SK-N-MC (cell line): Measurements from ENCODE around the gene TMPRSS4.

Experiments
- DNase-seq: peaks from one replicate; pipeline ENCODE4 v3.0.0-alpha.2; 2011; ENCODE audit warnings: low read depth, low spot score
- H3K27ac ChIP-seq: fragments of 200-600 bp; sonication (generic); 2 replicates; pipeline ENCODE4 v1.5.1; 2016; ENCODE audit warnings: mixed run types
- H3K36me3 ChIP-seq: fragments of 200-600 bp; sonication (generic); 2 replicates; pipeline ENCODE4 v1.6.1; 2017; ENCODE audit warnings: antibody characterized with exemption, low read length, mixed read lengths; ENCODE audit not compliant: insufficient read depth
- H3K4me3 ChIP-seq: fragments of 200-600 bp; sonication (generic); 2 replicates; pipeline ENCODE4 v1.5.1; 2016
- H3K9ac ChIP-seq: fragments of 200-600 bp; sonication (generic); 2 replicates; pipeline ENCODE4 v1.8.0; 2017; ENCODE audit warnings: mixed run types, mixed read lengths; ENCODE audit not compliant: insufficient read length
- H3K9me3 ChIP-seq: fragments of 200-600 bp; sonication (generic); 2 replicates; pipeline ENCODE4 v1.6.1; 2017; ENCODE audit warnings: low read depth, mild to moderate bottlenecking, antibody characterized with exemption, low read length, moderate library complexity, mixed read lengths
- EZH2 ChIP-seq: fragments of 200-600 bp; sonication (generic); IDR thresholded peaks from one replicate; pipeline ENCODE4 v1.6.1; 2017; ENCODE audit warnings: antibody characterized with exemption
- FOXP2 ChIP-seq: optimal IDR thresholded peaks from 2 replicates; pipeline ENCODE3; 2011; ENCODE audit warnings: mild to moderate bottlenecking, moderate library complexity; ENCODE audit not compliant: insufficient read depth; ENCODE audit errors: extremely low read length, control extremely low read depth
- POLR2AphosphoS5 ChIP-seq: IDR thresholded peaks from 2 replicates; pipeline ENCODE4 v1.6.1; 2012; ENCODE audit warnings: mild to moderate bottlenecking, low read depth, low read length, borderline replicate concordance

Gene TMPRSS4

DNA sequence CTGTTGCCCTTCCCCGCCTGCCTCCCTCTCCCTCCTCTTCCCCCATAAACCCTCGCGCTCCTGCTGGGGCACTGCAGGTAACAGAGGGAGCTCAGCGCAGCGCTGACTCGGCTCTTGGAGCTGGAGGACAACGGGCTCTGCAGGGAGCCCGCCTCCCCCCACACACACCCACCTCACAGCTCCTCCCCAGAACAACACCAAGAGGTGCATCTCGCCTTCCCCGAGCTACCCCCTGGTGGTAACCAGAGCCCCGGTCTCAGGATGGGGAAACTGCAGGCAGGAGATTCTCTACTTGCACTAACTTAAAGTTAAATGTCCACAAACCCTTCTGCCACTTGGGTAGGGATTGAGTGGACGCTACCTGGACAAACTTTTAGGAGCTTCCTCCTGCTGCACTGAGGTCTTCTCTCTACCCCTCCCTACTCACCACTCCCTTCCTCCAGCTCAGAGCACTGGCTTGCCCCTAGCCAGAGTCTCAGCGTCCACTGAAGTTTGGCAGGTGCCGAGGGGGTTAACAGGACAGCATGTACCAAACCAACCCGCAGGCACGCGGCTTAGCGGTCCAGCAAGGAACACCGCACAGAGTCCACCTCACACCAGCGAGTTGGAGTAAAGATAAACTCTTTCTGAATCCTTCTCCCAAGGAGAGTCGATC, 79.8 kb downstream of the TMPRSS4 start:
- Histone ChIP-seq H3K36me3 (no peaks in the 10 kb centered on the region), H3K4me3 (no peak overlapping the region; the same call in 1 of the 2 replicates), H3K9me3 (no peaks in the 10 kb centered on the region), H3K9ac (no peak overlapping the region), H3K27ac (no peak overlapping the region)
- no peak for TF ChIP-seq FOXP2
- no peak for TF ChIP-seq POLR2AphosphoS5
- TF ChIP-seq EZH2: no peak
- no peak for DNase-seq

DNA sequence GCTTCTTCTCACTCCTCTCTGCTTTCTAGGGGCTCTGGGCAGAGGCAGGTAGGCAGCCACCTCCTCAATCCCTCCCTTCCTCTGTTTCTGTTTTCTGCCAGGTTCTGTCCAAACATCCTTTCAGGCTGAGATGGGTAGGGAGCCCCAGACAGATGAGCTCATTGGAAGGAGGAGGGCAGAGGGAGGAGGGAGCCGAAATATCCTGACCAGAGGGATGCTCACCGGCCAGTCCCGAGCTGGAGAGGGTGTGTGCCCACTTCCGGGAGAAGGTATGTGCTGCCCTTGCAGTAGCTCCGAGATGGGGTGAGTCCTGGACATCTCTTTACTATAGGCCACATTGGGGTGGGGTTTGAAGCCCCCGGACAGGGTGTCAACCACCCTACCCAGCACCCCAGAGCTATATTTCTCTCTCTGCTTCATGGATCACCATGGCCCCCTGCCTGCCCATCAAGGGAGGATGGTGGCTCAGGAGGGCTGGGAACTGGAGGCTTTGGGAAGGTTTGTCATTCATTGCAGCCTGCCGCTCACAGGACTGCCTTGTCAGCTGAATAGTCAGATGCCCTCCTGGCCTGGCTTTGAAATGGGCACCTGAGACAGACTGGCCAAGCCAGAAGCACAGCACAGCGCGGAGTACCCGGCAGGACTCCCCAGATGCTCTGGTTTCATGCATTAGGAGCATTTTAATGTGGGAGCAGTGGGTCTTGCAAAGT, 80.5 kb downstream of the TMPRSS4 start:
- H3K4me3 ChIP-seq: no peak overlapping the region
- no peak overlapping the region for H3K27ac ChIP-seq

DNA sequence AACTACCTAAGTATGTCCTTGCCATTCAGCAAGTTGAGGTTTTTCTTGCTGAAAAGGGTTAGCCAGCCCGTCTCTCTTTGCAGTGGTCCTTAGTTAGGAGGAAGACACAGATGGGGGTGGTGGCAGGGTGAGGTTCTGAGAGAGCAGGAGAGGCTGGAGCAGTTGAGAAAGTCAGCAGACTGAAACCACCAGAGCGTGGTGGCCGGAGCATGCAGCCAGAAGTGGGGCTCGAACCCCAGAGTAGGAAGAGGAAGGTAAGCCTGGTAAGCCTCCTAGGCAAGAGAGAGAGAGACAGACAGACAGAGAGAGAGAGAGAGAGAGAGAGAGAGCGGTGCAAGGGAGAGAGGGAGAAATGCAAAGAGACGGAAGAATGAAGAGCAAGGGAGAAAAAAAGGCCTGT, 84.9 kb downstream of the TMPRSS4 start:
- Histone ChIP-seq H3K9me3 (no peaks in the 10 kb centered on the region), H3K4me3 (no peak overlapping the region), H3K36me3 (no peaks in the 10 kb centered on the region), H3K27ac (no peak overlapping the region), H3K9ac (no peak overlapping the region)
- no peak for DNase-seq
- TF ChIP-seq POLR2AphosphoS5 (no peak), EZH2 (no peak), FOXP2 (no peak)

More for the DNA sequence above, 80.5 kb downstream of the TMPRSS4 start:
- no peaks in the 10 kb centered on the region for H3K9me3 ChIP-seq
- no peak for TF ChIP-seq EZH2
- no peak for TF ChIP-seq POLR2AphosphoS5
- no peak for TF ChIP-seq FOXP2
- no peak for DNase-seq
- no peaks in the 10 kb centered on the region for H3K36me3 ChIP-seq
- H3K9ac ChIP-seq: no peak overlapping the region

DNA sequence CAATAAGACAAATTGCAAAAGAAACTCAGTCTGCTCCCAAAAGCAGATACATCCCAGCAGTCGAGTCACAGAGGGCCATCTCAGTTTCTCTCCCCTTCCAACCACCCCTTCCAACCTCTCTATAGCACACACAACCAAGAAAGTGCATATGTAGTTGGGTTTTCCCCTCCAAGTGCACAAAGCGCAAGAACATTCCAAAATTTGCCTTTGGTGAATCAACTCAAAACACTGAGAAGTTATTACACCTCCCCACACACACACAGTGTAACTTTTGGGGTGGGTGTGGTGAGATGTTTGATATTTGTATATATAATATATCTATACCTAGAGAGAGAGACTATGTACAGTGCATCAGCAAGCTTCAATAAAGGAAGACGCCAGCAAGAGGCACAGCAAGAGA, 86.0 kb downstream of the TMPRSS4 start:
- Histone ChIP-seq H3K4me3 (no peak overlapping the region), H3K9ac (no peak overlapping the region), H3K9me3 (no peaks in the 10 kb centered on the region), H3K36me3 (no peaks in the 10 kb centered on the region), H3K27ac (no peak overlapping the region)
- no peak for TF ChIP-seq FOXP2
- no peak for TF ChIP-seq POLR2AphosphoS5
- TF ChIP-seq EZH2: no peak
- no peak for DNase-seq

- no peak overlapping the region for H3K4me3 ChIP-seq
- TF ChIP-seq EZH2 (no peak), POLR2AphosphoS5 (no peak), FOXP2 (no peak)
- H3K36me3 ChIP-seq: no peaks in the 10 kb centered on the region
- DNase-seq: no peak
- H3K9ac ChIP-seq: no peak overlapping the region
- H3K9me3 ChIP-seq: no peaks in the 10 kb centered on the region
- H3K27ac ChIP-seq: no peak overlapping the region
These were observed 86.6 kb downstream of the TMPRSS4 start for GRCh38 chr11:118163494-118163893.

DNA sequence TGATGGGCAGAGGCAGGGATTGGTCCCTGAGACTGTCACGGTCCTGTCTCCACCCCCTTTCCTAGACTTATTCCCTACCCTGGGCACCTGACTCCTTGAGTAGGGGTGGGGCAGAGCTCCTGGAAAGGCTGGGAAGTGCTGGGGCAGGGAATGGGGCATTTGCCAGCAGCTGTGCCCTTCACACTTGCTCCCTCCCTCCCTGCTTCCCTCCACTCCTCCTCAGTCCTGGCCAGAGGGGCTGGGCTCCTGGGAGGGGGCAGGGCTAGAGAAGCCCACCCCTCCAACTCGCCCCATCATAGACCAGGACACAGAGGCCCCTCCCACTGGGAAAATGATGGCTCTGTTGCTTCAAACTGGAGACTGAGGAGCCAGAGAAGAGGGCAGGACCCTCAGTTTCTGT, 88.0 kb downstream of the TMPRSS4 start:
- no peak for TF ChIP-seq FOXP2
- no peak for TF ChIP-seq POLR2AphosphoS5
- no peak for TF ChIP-seq EZH2
- H3K36me3 ChIP-seq: no peaks in the 10 kb centered on the region
- no peak for DNase-seq
- H3K9ac ChIP-seq: no peak overlapping the region
- H3K4me3 ChIP-seq: no peak overlapping the region
- no peaks in the 10 kb centered on the region for H3K9me3 ChIP-seq
- H3K27ac ChIP-seq: no peak overlapping the region

DNA sequence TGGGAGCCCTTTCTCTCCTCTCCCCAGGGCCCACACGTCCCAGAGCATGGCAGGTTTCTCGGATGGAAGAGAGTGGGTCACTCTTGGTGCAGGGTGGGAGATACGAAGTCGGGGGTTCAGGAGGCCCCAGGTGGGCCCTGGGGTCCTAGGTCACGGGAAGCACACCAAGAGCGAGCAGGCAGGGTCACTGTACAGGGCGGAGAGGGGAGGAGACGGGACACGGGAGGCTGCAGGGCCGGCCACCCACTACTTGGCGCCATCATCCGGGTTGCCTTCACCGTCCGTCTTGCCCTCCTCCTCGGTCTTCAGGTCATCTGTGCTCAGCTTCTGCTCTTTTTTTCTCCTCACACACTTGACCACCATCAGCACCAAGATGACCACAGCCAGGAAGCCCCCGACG, 89.8 kb downstream of the TMPRSS4 start:
- Histone ChIP-seq H3K9ac (no peak overlapping the region), H3K4me3 (no peak overlapping the region), H3K9me3 (no peaks in the 10 kb centered on the region), H3K27ac (no peak overlapping the region), H3K36me3 (no peaks in the 10 kb centered on the region)
- TF ChIP-seq EZH2: no peak
- no peak for TF ChIP-seq FOXP2
- no peak for DNase-seq

DNA sequence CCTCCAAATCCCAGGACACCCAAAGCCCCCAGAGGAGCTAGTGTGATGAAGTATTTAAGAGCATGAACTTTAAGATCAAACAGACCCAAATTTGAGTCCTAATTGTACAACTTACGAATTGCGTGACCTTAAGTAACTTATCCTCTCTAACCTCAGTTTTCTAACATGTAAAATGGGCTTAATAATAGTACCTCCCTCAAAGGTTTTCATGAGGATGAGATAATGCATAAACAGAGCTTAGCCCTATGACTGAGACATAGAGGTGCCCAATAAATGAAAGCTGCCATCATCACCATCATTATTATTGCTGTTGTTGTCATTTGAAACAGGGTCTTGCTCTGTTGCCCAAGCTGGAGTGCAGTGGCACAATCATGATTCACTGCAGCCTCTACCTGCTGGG, 90.4 kb downstream of the TMPRSS4 start:
- DNase-seq: no peak
- no peaks in the 10 kb centered on the region for H3K36me3 ChIP-seq
- no peak overlapping the region for H3K27ac ChIP-seq
- TF ChIP-seq FOXP2: no peak
- no peak for TF ChIP-seq EZH2
- no peak for TF ChIP-seq POLR2AphosphoS5
- H3K4me3 ChIP-seq: no peak overlapping the region
- H3K9me3 ChIP-seq: no peaks in the 10 kb centered on the region
- no peak overlapping the region for H3K9ac ChIP-seq

DNA sequence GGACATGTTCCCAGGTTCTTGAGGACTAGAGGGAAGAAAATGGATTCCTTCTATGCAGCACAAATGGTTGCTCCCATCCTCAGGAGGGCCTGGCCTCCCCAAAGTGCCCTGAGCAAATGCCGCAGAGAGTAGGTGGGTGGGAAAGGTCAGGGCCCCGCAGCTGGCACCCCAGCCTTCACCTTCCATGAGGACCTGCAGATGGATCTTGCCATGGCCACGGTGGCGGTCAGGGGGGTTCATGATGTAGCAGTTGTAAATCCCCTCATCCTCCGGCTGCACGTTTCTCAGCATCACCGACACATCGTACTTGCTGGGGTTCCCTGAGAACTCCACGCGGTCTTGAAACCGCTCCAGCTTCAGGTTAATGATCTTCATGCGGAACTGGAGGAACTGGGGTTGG, 91.0 kb downstream of the TMPRSS4 start:
- TF ChIP-seq FOXP2 (no peak), EZH2 (no peak), POLR2AphosphoS5 (no peak)
- H3K4me3 ChIP-seq: no peak overlapping the region
- H3K27ac ChIP-seq: no peak overlapping the region
- no peaks in the 10 kb centered on the region for H3K9me3 ChIP-seq
- H3K9ac ChIP-seq: no peak overlapping the region
- H3K36me3 ChIP-seq: no peaks in the 10 kb centered on the region
- DNase-seq: no peak
